Gastrocnemius medialis (tissue), 4 donors: Measurements from ENCODE around the gene LGALS3BP.

Experiments used
- POLR2A ChIP-seq, 2 donors: fragments of 450-650 bp; IDR thresholded peaks; one replicate each; pipeline ENCODE4 v1.6.1; 2017; ENCODE audit warnings: antibody characterized with exemption in 2 of 2, mild to moderate bottlenecking in 2 of 2, moderate library complexity in 2 of 2
- TF ChIP-seq, protein P1 (sequence below), 5 experiments: fragments of 450-650 bp in 3 of 5; fragments of 200-600 bp in 2 of 5; sonication (generic) in 2 of 5; IDR thresholded peaks in 4 of 5; conservative IDR thresholded peaks in 1 of 5; 1 replicate in 4 of 5; 2 replicates in 1 of 5; pipeline ENCODE4 v1.5.1; 2016 to 2019; ENCODE audit warnings: antibody characterized with exemption in 5 of 5, mild to moderate bottlenecking in 3 of 5, moderate library complexity in 3 of 5

DNA sequence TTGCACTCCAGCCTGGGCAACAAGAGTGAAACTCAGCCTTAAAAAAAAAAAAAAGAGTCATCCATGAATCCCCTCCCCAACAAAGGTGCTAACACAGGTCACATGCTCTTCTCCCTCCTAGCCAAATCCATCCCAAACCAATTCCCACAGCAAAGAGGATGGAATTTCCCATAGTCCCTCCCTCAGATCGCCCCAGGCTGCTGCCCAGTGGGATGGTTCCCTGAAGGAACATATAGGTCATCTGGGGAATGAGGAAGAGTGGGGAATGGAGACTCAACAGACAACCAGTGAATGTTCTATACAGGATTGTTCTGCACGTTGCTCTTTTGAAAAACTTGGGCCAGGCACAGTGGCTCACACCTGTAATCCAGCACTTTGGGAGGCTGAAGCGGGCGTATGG lies 18.2 kb downstream of the LGALS3BP start:
- TF ChIP-seq, protein P1, sequence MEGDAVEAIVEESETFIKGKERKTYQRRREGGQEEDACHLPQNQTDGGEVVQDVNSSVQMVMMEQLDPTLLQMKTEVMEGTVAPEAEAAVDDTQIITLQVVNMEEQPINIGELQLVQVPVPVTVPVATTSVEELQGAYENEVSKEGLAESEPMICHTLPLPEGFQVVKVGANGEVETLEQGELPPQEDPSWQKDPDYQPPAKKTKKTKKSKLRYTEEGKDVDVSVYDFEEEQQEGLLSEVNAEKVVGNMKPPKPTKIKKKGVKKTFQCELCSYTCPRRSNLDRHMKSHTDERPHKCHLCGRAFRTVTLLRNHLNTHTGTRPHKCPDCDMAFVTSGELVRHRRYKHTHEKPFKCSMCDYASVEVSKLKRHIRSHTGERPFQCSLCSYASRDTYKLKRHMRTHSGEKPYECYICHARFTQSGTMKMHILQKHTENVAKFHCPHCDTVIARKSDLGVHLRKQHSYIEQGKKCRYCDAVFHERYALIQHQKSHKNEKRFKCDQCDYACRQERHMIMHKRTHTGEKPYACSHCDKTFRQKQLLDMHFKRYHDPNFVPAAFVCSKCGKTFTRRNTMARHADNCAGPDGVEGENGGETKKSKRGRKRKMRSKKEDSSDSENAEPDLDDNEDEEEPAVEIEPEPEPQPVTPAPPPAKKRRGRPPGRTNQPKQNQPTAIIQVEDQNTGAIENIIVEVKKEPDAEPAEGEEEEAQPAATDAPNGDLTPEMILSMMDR (IDR thresholded peaks at IDR 0.05 in 4 of 5, conservative IDR thresholded peaks at IDR 0.05 in 1 of 5) = no peak
- TF ChIP-seq POLR2A (IDR thresholded peaks at IDR 0.05) = no peak
